Measurements from ENCODE around the gene EXOC4.

Gene EXOC4

GRCh38 chr7:133739817-133740216 lies 486.9 kb downstream of the EXOC4 start:
- H3K4me3 ChIP-seq = no peak overlapping the region
- no peak for TF ChIP-seq CTCF (IDR thresholded peaks at IDR 0.05)
- no peak overlapping the region for H3K27ac ChIP-seq
- DNase-seq = no peak
- intact Hi-C loops (cut with DNase I; ENCODE audit: low total_unique reads) = no loop called here
- H3K27me3 ChIP-seq = no peaks in the 10 kb centered on the region
- no peaks in the 10 kb centered on the region for H3K4me1 ChIP-seq
- H3K9me3 ChIP-seq = no peaks in the 10 kb centered on the region
- H3K36me3 ChIP-seq = no peaks in the 10 kb centered on the region

- H3K27ac ChIP-seq = no peak overlapping the region
- DNase-seq = no peak
- no peaks in the 10 kb centered on the region for H3K4me1 ChIP-seq
- H3K4me3 ChIP-seq = no peak overlapping the region
- TF ChIP-seq CTCF (IDR thresholded peaks at IDR 0.05) = no peak
- H3K27me3 ChIP-seq = no peaks in the 10 kb centered on the region
- intact Hi-C loops (cut with DNase I; ENCODE audit: low total_unique reads) = no loop called here
- H3K9me3 ChIP-seq = no peaks in the 10 kb centered on the region
- no peaks in the 10 kb centered on the region for H3K36me3 ChIP-seq
Measured at GRCh38 chr7:133741078-133741477, 488.2 kb downstream of the EXOC4 start.

- H3K4me3 ChIP-seq = no peak overlapping the region
- no peaks in the 10 kb centered on the region for H3K27me3 ChIP-seq
- intact Hi-C loops (cut with DNase I; ENCODE audit: low total_unique reads) = no loop called here
Measured at GRCh38 chr7:133741703-133742102, 488.8 kb downstream of the EXOC4 start.

GRCh38 chr7:133742709-133743538 lies 490.0 kb downstream of the EXOC4 start:
- Histone ChIP-seq H3K9me3 (no peaks in the 10 kb centered on the region), H3K27me3 (no peaks in the 10 kb centered on the region), H3K27ac (no peak overlapping the region), H3K4me1 (no peaks in the 10 kb centered on the region), H3K4me3 (no peak overlapping the region), H3K36me3 (no peaks in the 10 kb centered on the region)
- DNase-seq = no peak
- peak; percentile 10 to 17 for TF ChIP-seq CTCF (IDR thresholded peaks at IDR 0.05)
- intact Hi-C loops (cut with DNase I; ENCODE audit: low total_unique reads) = no loop called here

More at GRCh38 chr7:133741703-133742102, 488.8 kb downstream of the EXOC4 start:
- Histone ChIP-seq H3K36me3 (no peaks in the 10 kb centered on the region), H3K4me1 (no peaks in the 10 kb centered on the region), H3K9me3 (no peaks in the 10 kb centered on the region), H3K27ac (no peak overlapping the region)
- TF ChIP-seq CTCF (IDR thresholded peaks at IDR 0.05) = no peak
- no peak for DNase-seq

GRCh38 chr7:133744451-133744850 lies 491.6 kb downstream of the EXOC4 start:
- intact Hi-C loops (cut with DNase I; ENCODE audit: low total_unique reads) = no loop called here
- DNase-seq = no peak
- H3K9me3 ChIP-seq = no peaks in the 10 kb centered on the region
- no peak overlapping the region for H3K4me3 ChIP-seq
- no peaks in the 10 kb centered on the region for H3K36me3 ChIP-seq
- H3K4me1 ChIP-seq = no peaks in the 10 kb centered on the region
- H3K27ac ChIP-seq = no peak overlapping the region
- no peak for TF ChIP-seq CTCF (IDR thresholded peaks at IDR 0.05)
- no peaks in the 10 kb centered on the region for H3K27me3 ChIP-seq
